HG03095 (cell line): ENCODE measurements around the gene XPO4.

Experiments used
- ATAC-seq: cut with Tn5 transposase; IDR thresholded peaks from one replicate; pipeline ENCODE4 v1.9.1; 2021; ENCODE audit warnings: moderate library complexity; ENCODE audit not compliant: unreplicated experiment

Gene XPO4

DNA sequence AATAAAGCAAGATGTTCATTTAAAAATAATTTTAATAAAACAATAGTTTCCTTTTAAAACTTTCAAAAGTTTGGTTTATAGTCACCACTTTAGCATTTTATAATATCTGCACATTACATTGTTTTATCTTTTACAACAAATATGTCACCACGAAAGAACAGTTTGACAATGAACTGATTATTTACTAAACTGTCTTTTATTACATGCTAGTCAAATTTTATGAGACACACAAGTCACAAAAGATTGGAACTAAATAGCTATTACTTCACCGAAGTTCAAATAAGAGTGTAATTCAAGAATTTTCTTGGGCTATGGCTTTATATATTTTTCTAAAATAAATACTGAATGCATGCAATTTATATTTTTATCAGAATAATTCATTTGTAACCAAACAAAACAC is 71.3 kb downstream of the XPO4 start:
- no peak for ATAC-seq

DNA sequence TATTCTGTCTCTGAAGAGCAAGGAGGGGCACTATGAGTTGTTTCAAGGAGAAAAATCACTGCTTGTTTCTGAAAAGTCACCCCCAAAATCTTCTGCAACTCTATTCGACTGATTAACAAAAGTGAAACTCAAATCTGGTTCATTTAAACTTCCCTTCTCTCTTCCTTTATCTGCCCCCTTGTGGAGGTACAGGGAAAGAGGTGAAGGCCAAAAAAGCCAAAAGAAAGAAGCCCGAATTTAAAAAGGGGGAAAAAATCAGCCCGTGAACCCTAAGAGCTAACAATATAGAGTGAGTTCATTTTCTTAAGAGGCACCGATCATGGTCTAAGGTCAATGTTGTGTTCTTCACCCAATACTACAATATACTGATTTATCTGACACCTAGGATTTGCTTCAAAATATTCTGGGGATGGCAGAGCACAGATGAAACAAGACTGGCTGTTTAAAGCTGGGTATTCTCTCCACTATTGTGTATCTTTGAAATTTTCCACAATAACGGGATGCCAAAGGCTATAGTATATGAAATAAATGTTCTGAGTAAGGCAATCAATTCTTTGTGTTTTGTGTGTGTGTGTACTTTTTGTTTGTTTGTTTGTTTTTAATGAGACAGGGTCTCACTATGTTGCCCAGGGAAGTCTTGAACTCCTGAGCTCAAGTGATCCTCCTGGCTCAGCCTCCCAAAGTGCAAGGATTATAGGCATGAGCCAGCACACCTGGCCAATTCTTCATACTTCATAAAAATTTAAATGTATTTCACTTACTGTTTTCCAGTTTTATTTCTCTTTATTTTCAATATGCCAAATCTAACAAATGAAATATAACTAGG is 73.8 kb downstream of the XPO4 start:
- no peak for ATAC-seq

DNA sequence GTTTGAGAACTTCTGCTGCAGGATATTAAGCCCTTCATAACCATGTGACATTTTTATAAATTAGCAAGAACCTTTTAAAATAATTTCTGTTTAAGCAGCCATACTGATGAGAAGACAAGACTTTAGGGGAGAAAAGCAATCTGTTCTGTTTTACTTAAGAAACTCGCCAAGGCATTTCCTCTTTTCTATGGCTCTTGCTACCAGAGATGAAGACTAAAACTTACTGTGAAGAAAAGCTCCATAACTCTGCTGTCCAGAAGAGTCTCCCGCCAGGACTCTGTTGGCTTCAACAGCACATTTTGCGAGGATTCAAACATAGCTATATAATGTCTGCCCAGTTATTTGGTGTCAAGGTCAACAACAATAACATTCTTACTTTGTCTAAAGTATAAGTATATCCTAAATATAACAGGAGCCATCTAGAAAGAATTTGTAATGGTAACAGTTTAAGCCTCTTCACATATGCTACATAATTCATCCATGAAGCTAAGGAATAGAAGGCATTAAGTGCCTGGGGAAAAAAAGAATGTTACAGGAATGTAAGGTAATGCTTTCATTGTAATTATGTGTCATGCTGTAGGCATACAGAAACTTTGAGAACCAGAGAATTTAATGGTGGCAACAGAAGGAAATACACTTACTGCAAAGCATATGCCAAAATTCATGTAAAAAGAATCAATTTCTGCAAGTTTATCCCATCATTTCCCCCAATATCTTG is 75.5 kb downstream of the XPO4 start:
- no peak for ATAC-seq

DNA sequence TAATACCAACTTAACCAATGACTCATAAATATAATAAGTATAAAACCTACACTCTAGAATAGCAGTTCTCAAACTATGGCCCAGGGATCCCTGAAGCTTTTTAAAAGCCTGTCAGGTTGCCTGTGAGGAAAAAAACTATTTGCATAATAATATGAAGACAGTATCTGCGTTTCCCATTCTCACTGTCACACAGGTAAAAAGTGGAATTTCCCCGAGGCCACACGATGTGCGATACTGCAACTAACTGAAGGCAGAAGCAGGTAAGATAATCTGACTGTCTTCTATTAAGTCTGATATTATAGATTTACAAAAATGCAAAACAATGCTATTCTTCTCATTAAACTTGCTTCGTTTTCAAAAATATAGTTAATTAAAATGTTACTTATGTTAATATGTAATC is 76.2 kb downstream of the XPO4 start:
- no peak for ATAC-seq

DNA sequence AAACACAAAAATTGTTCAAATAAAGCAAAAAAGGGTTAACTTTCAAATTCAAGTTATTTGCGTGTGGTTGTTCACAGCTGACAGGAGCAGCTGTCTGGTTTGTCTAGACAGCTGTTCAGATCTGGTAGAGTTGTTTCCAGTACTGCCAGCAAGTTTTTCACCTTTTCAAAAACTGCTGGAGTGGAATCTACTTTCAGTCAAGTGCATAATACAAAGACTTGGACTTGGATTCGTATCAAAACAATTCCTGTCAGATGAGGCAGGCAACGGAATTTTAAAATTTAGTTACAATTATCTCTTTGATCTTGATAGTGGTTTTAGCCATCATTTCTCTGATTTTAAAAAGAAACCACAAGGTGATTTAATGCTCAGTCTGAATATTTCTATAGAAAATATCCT is 77.1 kb downstream of the XPO4 start:
- ATAC-seq = no peak

DNA sequence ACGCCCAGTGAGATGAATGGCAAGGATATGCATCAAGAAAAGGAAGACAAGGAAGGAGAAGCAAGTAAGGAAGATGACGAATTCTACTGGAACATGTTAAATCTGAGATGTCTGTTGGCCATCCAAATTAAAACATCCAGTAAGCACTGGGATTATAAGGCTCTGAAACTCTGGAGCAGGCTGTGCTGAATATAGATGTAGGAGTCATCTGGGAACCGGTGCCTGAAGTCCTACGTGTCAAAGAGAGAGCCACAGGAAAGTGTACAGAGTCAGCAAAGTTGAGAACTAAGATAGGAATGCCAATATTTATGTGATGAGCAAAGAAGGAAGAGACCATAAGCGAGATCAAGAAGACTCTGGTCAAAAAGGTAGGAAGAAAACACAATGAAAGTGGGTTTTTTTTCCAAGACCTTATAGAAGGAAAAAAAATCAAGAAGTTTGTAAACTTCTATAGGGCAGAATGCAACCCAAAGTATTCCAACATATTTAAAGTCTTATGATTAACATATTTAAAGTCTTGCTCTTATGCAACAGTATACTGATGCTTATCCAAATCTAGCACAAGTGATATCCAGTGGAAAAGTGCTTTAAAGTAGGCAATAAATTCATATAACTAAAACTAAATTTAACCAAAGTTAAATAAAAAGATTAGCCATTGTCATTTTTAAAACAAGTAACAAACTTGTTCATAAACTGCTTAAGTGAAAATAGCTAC is 77.6 kb downstream of the XPO4 start:
- no peak for ATAC-seq

DNA sequence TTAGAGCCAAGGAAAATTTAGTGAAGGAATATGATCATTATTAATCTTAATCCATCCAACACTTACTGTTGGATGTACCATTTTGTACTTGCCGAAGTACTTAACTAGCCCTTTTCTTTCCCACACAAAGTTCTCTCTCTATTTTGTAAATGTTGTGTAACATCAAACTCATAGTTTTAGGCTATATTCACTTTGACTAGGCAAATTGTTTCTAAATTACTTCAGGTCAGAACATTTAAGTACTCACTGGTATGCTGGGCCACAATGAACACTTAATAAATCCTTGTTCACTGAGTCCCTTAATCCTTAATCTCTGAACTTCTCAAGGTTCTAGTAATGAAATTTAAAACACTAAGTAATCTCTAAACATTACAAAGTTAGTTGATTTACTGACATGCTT is 79.5 kb downstream of the XPO4 start:
- ATAC-seq = no peak

DNA sequence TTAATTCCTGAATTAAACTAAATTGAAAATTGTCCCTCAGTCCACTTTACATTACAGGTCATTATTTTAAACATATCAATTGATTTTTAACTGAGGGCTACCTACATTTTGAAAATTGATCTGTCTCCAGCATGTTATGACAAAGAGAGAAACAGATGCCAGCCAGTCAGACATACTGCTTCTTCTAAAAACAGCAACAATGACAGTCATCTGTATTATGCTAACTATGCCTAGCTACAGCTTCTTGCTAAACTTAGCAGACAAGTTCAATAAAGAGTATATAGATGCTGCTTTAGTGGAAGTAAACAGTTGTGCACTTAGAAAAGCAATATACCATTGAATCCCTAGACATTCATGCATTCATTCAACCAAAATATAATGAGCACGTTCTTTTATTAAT is 80.1 kb downstream of the XPO4 start:
- no peak for ATAC-seq

DNA sequence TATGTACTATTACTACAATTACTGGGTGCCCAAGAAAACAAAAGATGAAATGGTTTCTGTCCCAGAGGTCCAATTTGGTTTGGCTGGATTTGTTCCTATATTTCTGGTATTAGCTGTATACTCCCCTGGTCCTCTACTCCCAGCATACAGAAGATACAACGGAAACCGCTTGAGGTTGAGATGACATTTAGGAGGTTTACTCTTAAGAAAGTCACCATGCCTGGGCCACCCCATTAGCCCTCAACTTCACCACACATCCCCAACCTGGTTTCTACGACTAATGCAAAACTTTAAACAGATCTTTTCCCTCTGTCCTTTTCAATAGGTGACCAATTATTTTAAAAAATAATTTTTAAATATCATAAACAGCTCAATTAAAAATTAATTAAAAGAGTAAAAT is 82.8 kb downstream of the XPO4 start:
- ATAC-seq = no peak

DNA sequence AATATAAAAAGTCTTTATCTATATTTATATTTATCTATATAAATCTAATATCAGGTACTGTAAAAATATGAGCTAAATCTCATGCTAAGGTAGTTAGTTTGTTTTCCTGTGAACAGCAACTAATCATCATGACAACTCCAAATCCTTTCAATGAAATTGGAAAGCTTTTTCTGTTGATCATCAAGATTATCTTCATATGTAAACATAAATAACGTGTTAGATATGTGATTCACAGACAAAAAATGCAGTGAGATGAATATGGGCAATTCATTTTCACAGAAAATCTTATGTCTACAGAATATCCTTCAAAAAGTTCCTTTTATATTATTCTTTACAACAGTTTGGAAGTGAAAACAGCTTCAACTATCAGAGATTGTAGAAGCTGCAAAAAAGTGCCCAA is 87.1 kb downstream of the XPO4 start:
- ATAC-seq = no peak

DNA sequence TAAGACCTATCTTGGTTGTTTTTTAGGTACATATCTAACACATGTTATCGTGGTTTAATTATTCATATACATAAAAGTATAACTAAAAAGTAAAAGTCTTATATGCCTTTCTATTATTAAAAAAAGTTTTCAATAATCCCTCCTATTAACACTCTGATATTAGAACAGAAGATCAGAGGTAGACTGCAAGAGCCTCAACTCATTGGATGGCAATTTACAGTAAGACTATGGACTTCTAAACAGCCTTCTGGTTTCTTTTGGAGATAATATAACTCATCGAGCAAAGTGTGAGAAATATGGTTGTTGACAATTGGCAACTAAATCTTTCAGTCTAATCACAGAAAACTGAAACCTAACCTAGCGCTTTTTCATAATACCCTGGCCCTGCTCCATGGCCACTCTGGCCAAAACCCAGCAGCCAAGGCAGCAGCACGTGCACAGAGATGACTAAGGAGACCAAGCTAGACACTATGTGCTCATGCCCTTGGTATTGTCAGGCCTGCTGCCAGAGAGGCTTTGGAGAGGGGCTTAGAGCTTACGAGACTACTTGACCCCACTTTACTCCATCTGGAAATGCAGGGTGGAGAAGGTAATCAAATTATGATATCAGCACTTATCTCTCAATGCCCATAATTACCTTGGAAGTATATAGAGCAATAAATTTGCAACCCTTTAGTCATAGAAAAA is 88.2 kb downstream of the XPO4 start:
- ATAC-seq = no peak

DNA sequence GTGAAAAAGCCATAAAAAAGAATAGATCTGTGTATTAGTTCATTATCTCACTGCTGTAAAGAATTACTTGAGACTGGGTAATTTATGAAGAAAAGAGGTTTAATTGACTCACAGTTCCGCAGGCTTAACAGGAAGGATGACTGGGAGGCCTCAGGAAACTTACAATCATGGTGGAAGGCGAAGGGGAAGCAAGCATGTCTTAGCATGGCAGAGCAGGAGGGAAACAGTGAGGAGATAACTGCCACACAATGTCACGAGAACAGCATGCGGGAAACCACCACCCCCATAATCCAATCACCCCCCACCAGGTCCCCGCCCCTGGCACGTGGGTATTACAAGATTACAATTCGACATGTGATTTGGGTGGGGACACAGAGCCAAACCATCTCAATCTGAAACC is 89.7 kb downstream of the XPO4 start:
- ATAC-seq = no peak

DNA sequence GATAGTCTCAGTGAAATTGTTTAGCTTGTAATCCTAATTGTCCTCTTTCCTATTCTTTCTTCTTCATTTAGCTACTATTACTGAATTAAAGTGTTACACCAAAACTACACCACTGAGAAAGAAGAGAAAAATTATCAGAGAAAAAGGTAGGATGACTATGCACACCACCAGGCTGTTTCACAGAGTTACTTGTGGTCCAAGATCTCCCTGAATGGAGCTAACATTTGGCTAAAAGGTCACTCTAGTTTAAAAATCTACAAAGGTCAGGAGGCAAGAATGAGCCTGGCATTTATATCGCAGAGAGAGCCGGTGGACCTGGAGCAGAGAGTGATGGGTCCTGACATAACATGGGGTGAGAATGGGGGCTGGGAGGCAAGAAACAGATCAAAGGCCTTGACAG is 91.7 kb downstream of the XPO4 start:
- ATAC-seq = no peak

DNA sequence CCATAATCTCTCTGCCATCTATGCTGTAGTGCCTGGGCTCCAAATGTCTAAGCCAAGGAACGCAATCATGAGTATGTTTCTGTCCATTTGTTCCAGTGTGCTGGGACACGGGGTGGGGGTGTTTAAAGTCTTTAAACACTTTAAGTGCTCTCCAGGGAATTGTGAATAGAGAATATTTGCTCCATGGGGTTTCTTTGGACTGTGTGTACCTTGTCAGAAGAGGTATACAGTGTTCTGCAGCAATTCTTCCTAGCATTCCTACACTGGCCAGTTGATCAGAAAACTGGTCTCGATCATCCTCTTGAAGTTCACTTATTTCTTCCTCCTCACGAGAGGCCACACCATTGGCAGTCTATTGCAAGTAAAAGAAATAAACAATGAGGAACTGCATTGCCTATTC is 93.7 kb downstream of the XPO4 start:
- no peak for ATAC-seq

DNA sequence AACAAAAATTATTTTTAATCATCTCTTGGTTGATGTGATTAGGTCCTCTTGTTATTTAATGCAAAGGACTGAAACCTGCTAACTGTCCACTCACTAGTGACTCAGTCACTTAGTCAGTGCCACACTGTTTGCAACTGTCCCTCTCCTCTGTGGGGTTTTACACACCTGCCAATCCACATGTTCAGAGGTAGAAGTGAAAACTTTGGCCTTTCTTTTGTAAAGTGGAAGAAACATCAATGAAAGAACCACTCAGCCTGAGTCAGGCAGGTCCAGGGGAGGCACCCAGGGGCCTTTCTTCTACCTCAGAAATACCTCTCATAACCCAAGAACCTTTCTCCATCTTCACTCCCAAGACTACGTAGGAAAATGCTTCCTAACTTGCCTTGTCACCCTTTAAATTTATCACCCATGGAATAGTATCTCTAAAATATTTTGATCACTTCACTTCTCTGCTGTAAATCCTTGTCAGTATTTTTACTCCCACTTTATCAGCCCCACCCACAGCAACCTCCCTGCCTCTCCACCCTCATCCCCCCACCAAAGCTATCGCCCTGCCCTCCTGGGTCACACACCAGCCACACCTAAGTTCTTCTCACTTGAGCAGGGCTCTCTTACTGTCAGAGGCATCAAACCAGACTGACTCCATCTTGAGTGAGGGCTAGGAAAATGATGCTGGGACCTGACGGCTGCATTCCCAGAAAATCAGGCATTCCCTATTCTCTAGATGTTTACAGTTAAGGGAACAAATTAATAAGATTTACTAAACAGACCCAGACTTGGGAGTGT is 99.2 kb downstream of the XPO4 start:
- ATAC-seq = no peak

DNA sequence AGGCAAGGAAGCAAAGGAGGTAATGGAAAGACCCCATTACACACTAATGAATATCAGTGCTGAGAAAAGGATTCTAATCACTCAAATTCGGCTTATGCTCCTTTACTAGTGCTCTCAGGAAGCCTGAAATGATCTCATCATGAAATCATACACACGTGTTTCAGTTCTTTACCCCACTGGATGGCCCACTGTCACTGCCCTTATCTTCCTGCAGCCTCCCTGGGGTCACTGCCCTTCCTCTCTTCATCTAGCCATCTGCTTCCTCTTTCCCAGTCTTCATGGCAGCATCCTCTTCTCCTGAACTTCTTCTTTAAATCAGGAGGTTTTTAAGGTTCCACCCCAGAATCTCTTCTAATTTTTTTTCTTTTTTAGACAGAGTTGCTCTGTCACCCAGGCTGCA is 100.8 kb downstream of the XPO4 start:
- no peak for ATAC-seq

DNA sequence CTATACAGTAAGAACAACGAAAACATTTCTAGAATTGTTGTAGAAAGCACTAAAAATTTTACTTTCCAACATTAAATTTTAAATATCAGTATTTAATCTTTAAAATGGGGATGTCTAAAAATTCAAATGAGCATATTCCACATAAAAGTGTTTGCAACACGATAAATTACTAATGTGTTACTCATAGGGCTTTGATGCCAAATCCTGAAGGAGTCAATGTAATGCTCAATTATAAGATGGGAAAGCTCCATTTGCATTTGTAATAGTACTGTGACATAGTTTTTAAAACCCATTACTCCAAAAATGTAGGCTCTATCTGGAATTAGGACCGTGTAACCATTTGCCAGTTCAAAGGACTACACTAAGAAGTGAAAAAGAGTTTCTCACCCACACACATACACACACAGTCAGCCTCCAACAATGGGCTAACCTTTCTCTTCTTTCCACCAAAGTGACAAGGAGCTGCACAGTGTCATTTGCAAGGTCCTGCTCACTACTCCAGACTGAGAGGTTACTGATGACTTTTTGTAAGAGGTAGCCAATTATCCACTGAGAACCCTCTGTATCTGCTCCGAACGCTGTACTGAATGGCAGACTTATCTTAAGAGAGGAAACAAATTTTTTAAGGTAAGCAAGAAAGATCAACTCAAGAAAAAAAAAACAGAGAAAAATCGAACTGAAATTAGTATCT is 102.7 kb downstream of the XPO4 start:
- no peak for ATAC-seq

DNA sequence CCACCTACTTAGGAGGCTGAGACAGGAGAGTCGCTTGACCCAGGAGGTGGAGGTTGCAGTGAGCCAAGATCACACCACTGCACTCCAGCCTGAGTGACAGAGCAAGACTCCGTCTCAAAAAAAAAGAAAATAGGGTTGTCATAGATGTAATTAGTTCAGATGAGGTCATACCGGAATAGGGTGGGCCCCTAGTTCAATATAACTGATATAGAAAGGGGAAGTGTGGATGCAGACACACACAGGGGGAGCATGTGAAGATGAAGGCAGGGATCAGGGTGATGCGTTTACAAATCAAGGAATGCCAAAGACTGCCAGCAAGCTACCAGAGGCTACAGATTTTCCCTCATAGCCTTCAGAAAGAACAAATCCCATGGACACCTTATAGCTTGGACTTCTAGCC is 104.5 kb downstream of the XPO4 start:
- ATAC-seq = no peak

DNA sequence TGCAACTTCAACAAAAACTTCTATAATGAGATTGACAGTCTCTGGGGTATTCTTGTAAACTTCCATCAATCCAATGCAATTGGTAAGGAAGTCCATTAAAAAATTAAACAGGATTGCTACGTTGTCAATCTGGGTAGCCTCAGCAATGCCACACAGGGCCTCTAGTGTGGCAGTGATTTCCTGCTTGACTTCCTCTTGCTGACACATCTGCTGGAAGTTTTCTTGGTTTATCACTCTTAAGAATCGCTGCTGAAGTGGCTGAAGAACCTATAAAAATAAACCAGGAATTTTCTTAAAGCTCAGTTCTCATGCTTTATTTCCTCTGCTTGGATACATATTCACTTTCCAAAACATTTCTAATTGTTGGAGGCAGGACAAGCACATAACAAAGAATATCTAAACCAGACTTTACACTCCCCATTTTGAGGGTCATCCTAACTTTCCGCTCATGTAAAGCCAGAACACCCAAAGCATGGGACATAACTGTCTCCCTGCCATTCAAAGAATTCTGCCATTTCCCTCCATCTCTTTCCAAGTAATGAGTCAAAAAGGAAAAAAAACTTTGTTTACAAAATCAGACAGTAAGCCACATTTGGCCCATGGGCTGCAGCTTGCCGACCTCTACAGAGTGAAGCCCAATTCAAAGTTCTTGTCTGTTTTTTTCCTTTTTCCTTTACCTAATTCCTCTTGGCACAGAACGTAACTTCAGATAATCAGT is 105.6 kb downstream of the XPO4 start:
- no peak for ATAC-seq
